Keratinocyte (primary cell): ENCODE measurements around the gene DENND1A. TPM values are rescaled to one million over a fixed set of nuclear protein-coding genes. Genes with fewer than 3 reads are reported as not detected.

Source experiments
- DNase-seq: peaks from one replicate; pipeline ENCODE4 v3.0.0-alpha.2; 2011; ENCODE audit warnings: low read depth, missing footprints, low spot score
- FAIRE-seq: peaks from 2 replicates; lab custom pipeline; 2011; peaks lifted over from hg19 to GRCh38; lab: Jason Lieb, UNC
- H2AFZ ChIP-seq: 2 replicates; pipeline ENCODE4 v1.6.0; 2012; ENCODE audit warnings: low read length, control low read depth, inconsistent platforms; ENCODE audit not compliant: control insufficient read depth
- H3K27ac ChIP-seq: 2 replicates; pipeline ENCODE4 v1.5.1; 2011; ENCODE audit warnings: low read length; ENCODE audit not compliant: control insufficient read depth, insufficient read depth
- H3K27me3 ChIP-seq: 3 replicates; pipeline ENCODE4 v1.6.0; 2011; ENCODE audit warnings: low read length; ENCODE audit not compliant: control insufficient read depth, insufficient read depth; ENCODE audit errors: extremely low read depth
- H3K36me3 ChIP-seq, 2 experiments: 2 replicates in 1 of 2; 3 replicates in 1 of 2; pipeline ENCODE4 v1.5.1; 2011; ENCODE audit warnings: low read length in 2 of 2, mild to moderate bottlenecking in 1 of 2; ENCODE audit not compliant: control insufficient read depth in 2 of 2, insufficient read depth in 2 of 2; ENCODE audit errors: extremely low read depth in 1 of 2
- H3K4me1 ChIP-seq: 3 replicates; pipeline ENCODE4 v1.5.1; 2011; ENCODE audit warnings: low read length; ENCODE audit not compliant: control insufficient read depth, insufficient read depth; ENCODE audit errors: extremely low read depth
- H3K4me2 ChIP-seq: 3 replicates; pipeline ENCODE4 v1.6.0; 2011; ENCODE audit warnings: low read depth, low read length; ENCODE audit not compliant: control insufficient read depth, insufficient read depth; ENCODE audit errors: extremely low read depth
- H3K4me3 ChIP-seq, 3 experiments: fragments of 200-600 bp in 1 of 3; sonication (generic) in 1 of 3; 2 replicates in 2 of 3; 3 replicates in 1 of 3; pipeline ENCODE4 v1.5.1; 2011 to 2016; ENCODE audit warnings: low read length in 3 of 3, mild to moderate bottlenecking in 3 of 3, control low read depth in 2 of 3, inconsistent platforms in 1 of 3, low read depth in 1 of 3, mixed read lengths in 1 of 3, mixed run types in 1 of 3, moderate library complexity in 1 of 3; ENCODE audit not compliant: control insufficient read depth in 2 of 3, insufficient read depth in 2 of 3; ENCODE audit errors: extremely low read depth in 1 of 3
- H3K79me2 ChIP-seq: 2 replicates; pipeline ENCODE4 v1.6.0; 2012; ENCODE audit warnings: low read length; ENCODE audit not compliant: control insufficient read depth, insufficient read depth
- H3K9ac ChIP-seq: 3 replicates; pipeline ENCODE4 v1.6.0; 2011; ENCODE audit warnings: low read length; ENCODE audit not compliant: control insufficient read depth, insufficient read depth; ENCODE audit errors: extremely low read depth
- H3K9me1 ChIP-seq: 3 replicates; pipeline ENCODE4 v1.6.0; 2011; ENCODE audit warnings: low read length; ENCODE audit not compliant: control insufficient read depth, insufficient read depth; ENCODE audit errors: extremely low read depth
- H3K9me3 ChIP-seq: 2 replicates; pipeline ENCODE4 v1.5.1; 2012; ENCODE audit warnings: low read depth, low read length; ENCODE audit not compliant: control insufficient read depth
- H4K20me1 ChIP-seq: 3 replicates; pipeline ENCODE4 v1.6.0; 2011; ENCODE audit warnings: low read length; ENCODE audit not compliant: control insufficient read depth, insufficient read depth; ENCODE audit errors: extremely low read depth
- CTCF ChIP-seq, 3 experiments: IDR thresholded peaks in 1 of 3; conservative IDR thresholded peaks in 1 of 3; optimal IDR thresholded peaks in 1 of 3; 2 replicates in 2 of 3; 3 replicates in 1 of 3; pipeline versions ENCODE3 to v1.5.1; 2011; ENCODE audit warnings: low read length in 3 of 3, mild to moderate bottlenecking in 3 of 3, moderate library complexity in 2 of 3, control low read depth in 1 of 3, inconsistent platforms in 1 of 3; ENCODE audit not compliant: insufficient read depth in 2 of 3; ENCODE audit errors: extremely low read depth in 1 of 3
- EZH2 ChIP-seq: IDR thresholded peaks from one replicate; pipeline ENCODE4 v1.6.1; 2012; ENCODE audit warnings: inconsistent platforms, mild to moderate bottlenecking, low read length, moderate library complexity
- dilution Hi-C: fragments of 300-500 bp; cut with MboI; formaldehyde crosslinking; loops from one replicate; pipeline ENCODE4 v1.7.0; 2020; ENCODE audit warnings: low sequenced_read_pairs; ENCODE audit not compliant: extremely low pct_ligation_motif_present
- polyA plus RNA-seq, 5 experiments: library from polyadenylated mRNA; depleted of rRNA in 3 of 5; stranded (reverse) in 3 of 5; stranded (forward) in 1 of 5; unstranded in 1 of 5; fragments of >200 nt; gene quantifications; 1 replicate in 1 of 5; 2 replicates in 3 of 5; 3 replicates in 1 of 5; pipeline versions ENCODE4 v1.2.1 to v1.2.3, GENCODE V29; 2011 to 2012; ENCODE audit warnings: missing spikeins in 2 of 5, low read depth in 1 of 5, low replicate concordance in 1 of 5

Gene DENND1A
- polyA plus RNA-seq, 1 donor (not counting 4 experiments of a cell fraction or from before 2014, with no cell fraction given): 13.0 TPM

GRCh38 chr9:123828449-123828848 lies 101.5 kb downstream of the DENND1A start:
- no peaks in the 10 kb centered on the region for H3K36me3 ChIP-seq
- H3K4me1 ChIP-seq: no peaks in the 10 kb centered on the region
- H4K20me1 ChIP-seq: no peaks in the 10 kb centered on the region
- DNase-seq (no peak), FAIRE-seq (no peak)
- dilution Hi-C loops: no loop called here
- no peaks in the 10 kb centered on the region for H3K79me2 ChIP-seq
- no peaks in the 10 kb centered on the region for H3K9me3 ChIP-seq
- H3K27me3 ChIP-seq: no peaks in the 10 kb centered on the region
- no peak overlapping the region for H3K4me2 ChIP-seq
- TF ChIP-seq CTCF (optimal IDR thresholded peaks at IDR 0.05 in 1 of 3, IDR thresholded peaks at IDR 0.05 in 1 of 3, conservative IDR thresholded peaks at IDR 0.05 in 1 of 3; ENCODE audit: extremely low read depth in 1 of 3, insufficient read depth in 2 of 3, low read length in 3 of 3) (no peak), EZH2 (no peak)
- no peak overlapping the region for H3K27ac ChIP-seq
- H3K9me1 ChIP-seq: no peaks in the 10 kb centered on the region
- H3K4me3 ChIP-seq: no peak overlapping the region
- H3K9ac ChIP-seq: no peak overlapping the region
- no peak overlapping the region for H2AFZ ChIP-seq

- no peak for TF ChIP-seq EZH2
- TF ChIP-seq CTCF (optimal IDR thresholded peaks at IDR 0.05 in 1 of 3, IDR thresholded peaks at IDR 0.05 in 1 of 3, conservative IDR thresholded peaks at IDR 0.05 in 1 of 3; ENCODE audit: extremely low read depth in 1 of 3, insufficient read depth in 2 of 3, low read length in 3 of 3): peak in 2 of 3 experiments; percentile 19 to 30
- DNase-seq (no peak), FAIRE-seq (no peak)
- Histone ChIP-seq H3K9ac (no peak overlapping the region), H3K4me1 (no peaks in the 10 kb centered on the region), H4K20me1 (no peaks in the 10 kb centered on the region), H3K36me3 (no peaks in the 10 kb centered on the region), H2AFZ (no peak overlapping the region), H3K4me3 (no peak overlapping the region), H3K4me2 (no peak overlapping the region), H3K9me1 (no peaks in the 10 kb centered on the region), H3K79me2 (no peaks in the 10 kb centered on the region), H3K9me3 (no peaks in the 10 kb centered on the region), H3K27me3 (no peaks in the 10 kb centered on the region), H3K27ac (no peak overlapping the region)
- dilution Hi-C loops: no loop called here
These were observed 104.4 kb downstream of the DENND1A start for GRCh38 chr9:123825342-123826060.
